GM12874 (cell line): ENCODE data around the gene CCDC185.

Experiments used
- TF ChIP-seq, protein P1 (sequence below): IDR thresholded peaks from 2 replicates; pipeline ENCODE4 v1.5.1; 2011; ENCODE audit warnings: low read depth, mild to moderate bottlenecking, control low read depth, low read length, moderate library complexity; ENCODE audit not compliant: insufficient read depth

Gene CCDC185

DNA sequence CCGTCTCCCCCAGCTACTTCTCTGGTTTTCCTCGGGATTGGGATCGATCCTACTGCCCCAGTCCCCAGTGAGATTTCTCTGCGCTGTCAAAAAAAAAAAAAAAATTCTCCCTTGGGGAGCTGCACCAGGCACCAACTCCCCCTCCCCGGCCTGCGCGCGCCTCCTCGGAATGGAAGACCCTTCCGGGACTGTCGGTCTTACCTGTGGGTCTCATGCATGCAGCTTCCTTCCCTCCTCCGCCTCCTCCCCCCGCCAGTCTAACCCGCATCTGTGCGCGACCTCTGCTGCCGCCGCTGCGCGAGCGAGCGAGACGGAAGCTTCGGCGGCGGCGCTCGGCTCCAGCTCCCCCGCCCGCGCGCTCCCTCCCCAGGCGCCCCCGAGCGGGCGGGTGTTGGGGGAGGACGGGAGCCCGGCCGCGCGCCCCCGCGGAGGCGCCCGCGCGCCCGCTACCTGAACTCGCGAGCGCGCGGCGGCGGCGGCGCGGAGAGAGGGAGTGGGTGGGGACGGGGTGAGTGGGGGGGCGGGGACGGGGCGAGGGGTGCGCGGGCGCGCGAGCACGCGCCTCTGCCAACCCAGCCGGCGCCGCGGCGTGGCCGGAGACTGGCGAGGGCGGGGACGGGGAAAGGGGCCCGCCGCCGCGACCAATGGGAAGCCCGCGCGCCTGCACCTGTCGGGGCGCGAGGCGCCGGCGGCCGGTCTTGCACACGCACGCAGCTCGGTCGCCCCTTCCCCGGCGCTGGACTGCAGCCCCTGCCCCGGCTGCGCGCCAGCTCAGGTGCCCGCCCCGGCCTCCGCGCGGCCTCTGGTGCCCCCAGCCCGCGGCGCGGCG, 29.1 kb upstream of the CCDC185 start, which contains the start of gene SUSD4:
SUSD4 (minus strand) TSS at position 321 of the 829 bp plus-strand sequence. CDS start 751 bp downstream, outside the sequence.
- TF ChIP-seq, protein P1, sequence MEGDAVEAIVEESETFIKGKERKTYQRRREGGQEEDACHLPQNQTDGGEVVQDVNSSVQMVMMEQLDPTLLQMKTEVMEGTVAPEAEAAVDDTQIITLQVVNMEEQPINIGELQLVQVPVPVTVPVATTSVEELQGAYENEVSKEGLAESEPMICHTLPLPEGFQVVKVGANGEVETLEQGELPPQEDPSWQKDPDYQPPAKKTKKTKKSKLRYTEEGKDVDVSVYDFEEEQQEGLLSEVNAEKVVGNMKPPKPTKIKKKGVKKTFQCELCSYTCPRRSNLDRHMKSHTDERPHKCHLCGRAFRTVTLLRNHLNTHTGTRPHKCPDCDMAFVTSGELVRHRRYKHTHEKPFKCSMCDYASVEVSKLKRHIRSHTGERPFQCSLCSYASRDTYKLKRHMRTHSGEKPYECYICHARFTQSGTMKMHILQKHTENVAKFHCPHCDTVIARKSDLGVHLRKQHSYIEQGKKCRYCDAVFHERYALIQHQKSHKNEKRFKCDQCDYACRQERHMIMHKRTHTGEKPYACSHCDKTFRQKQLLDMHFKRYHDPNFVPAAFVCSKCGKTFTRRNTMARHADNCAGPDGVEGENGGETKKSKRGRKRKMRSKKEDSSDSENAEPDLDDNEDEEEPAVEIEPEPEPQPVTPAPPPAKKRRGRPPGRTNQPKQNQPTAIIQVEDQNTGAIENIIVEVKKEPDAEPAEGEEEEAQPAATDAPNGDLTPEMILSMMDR = no peak

DNA sequence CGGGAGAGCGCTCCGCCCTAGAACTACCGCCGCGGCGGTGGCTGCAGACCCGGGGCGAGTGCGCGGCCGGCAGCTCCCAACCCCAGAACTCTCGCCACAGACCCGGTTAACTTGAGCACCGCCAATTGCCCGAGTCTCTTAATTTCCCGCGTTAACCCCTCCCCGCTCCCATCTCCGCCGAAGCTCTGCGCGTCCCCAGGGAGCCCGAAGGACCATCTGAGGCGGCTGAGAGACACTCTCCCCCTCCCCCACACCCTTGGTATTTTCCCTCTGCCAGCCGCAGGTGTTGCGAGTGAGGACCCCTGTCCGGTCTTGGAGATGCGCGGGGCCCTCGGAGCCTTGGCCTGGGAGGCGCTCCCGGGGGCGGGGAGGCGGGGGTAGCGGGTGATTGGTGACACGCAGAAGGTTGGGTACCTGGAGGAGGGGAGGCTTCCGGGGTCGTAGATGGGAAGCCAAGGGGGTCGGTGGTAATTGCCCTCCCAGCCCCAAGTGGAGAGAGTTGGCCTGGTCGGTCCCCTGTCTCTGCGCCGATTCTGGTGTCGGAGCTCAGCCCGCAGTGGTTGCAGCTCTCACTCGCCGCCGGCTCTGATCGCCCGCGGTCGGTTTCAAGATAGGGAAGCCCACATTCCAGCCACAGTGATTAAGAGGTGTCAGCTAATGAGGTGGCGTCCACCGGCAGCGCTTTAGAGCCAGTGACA, 28.4 kb upstream of the CCDC185 start:
- TF ChIP-seq, protein P1 = no peak

DNA sequence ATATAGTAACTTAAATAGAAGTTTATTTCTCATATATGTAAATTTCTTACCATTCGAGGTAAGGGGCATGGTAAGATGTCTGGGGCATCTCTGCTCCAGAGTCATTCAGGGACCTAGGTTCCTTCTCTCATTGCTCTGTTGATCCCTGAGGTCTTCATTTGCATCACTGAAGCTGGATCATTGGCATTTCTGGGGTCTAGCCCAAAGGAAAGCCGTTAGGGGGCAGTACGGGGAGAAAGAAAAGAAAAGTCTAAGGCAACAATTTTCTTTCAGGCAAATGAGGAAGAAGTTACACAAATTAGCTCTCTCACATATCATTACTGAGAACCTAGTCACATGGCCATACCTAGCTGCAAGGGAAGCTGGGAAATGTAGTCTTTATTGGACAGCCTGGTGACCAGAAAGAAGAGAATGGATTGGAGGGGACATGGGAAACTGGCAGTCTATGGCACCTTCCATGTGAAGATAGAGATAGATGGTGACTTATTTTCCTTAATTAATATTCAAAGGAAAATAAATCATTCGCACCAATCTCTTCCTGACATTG, 19.1 kb upstream of the CCDC185 start:
- TF ChIP-seq, protein P1 = no peak

DNA sequence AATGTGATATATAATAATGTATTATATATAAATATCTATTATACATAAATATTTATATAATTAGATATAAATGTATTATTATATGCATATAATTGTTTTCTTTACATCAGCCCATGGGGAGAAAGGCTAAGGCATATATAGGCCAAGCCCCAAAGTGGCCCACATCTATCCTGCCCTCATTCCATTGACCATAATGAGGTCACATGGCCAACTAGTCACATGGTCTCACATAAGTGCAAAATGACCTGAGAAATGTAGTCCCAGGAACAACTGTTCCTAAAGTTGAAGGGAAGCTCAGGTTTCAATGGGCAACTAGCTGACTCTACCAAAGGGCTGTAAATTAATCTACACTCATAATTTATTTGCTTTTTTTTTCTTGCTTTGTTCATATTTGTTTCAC, 14.5 kb upstream of the CCDC185 start:
- TF ChIP-seq, protein P1 = no peak

DNA sequence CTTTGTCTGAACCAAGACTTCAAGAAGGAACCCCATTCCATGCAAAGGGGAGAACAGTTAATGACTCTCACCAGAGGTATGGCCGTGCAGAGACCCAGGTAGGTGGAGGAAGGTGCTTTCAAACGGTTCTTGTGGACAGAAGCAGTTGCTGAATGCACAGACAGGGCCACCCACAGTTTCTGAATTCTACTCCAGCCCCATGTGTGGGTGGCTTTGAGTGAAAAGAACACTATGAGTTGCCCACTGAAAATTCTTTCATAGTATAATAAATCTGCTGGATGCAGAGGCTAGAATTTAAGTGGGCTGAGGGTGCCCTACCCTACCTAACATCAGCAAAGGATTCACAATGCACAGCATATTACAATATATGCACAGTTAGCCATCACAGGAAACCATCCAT, 7.2 kb upstream of the CCDC185 start:
- TF ChIP-seq, protein P1 = no peak

DNA sequence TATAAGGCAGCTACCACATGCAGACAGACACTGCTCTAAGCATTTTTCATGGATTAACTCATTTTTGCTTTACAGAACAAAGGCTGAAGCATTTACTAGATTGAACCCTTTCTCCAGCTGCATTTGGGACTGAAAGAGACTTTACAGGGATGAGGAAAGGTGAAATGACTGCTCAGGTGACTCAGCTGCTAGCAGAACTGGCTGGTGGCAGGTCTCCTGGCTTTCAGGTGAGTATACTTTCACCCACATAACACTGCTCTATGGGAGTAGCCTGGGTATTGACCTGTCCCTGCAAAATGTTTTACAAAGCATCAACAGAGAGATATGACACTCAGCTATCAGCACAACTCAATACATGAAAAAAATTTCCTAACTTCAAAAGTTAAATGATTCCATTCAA, 2.6 kb upstream of the CCDC185 start:
- TF ChIP-seq, protein P1 = no peak

DNA sequence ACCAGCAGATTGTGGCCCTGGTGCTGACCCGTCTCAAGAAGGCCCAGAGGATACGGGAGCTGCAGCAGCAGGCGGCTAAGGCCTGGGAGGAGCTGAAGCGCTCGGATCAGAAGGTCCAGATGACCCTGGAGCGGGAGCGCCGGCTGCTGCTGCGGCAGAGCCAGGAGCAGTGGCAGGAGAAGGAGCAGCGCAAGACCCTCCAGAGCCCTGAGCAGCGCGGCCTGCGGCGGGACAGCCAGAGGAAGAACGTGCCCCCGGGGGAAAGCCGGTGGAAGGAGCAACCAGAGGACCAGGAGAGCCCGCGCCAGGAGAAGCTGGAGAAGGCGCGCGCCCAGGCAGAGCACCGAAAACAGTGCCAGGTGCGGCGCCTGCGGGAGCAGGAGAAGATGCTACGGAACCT, 1.0 kb downstream of the CCDC185 start:
- TF ChIP-seq, protein P1 = no peak
